SHP77 treated with DMSO at 0.1 percent for 48 hours (cell line): ENCODE data around the gene MRPS2.
"Not testable (repeated sequence)": the region's sequence is repeated elsewhere in the genome, so short reads cannot be mapped to it uniquely, and the experiment has no call there.

Experiments
- DNase-seq: peaks from one replicate; lab custom pipeline; 2025; lab: John Stamatoyannopoulos, UW

Gene MRPS2

GRCh38 chr9:135499326-135500070 lies 984 bp upstream of the MRPS2 start:
- no peak for DNase-seq

GRCh38 chr9:135500071-135500524 lies 384 bp upstream of the MRPS2 start:
- DNase-seq = no peak

GRCh38 chr9:135501261-135502167 lies 1.0 kb downstream of the MRPS2 start:
- no peak for DNase-seq

- DNase-seq = no peak
Measured at GRCh38 chr9:135502168-135502872, 1.8 kb downstream of the MRPS2 start.

- no peak for DNase-seq
Measured at GRCh38 chr9:135502873-135503321, 2.4 kb downstream of the MRPS2 start.

- no peak for DNase-seq
Measured at GRCh38 chr9:135503371-135504261, 3.1 kb downstream of the MRPS2 start.

- no peak for DNase-seq
Measured at GRCh38 chr9:135504262-135505243, 4.1 kb downstream of the MRPS2 start.

- no peak for DNase-seq
Measured at GRCh38 chr9:135505406-135506187, 5.1 kb downstream of the MRPS2 start.

GRCh38 chr9:135506327-135507103 lies 6.0 kb downstream of the MRPS2 start:
- DNase-seq = no peak

- DNase-seq = no peak
Measured at GRCh38 chr9:135507104-135508035, 6.9 kb downstream of the MRPS2 start.

- DNase-seq = no peak
Measured at GRCh38 chr9:135508211-135508820, 7.8 kb downstream of the MRPS2 start.

GRCh38 chr9:135509458-135509857 lies 9.0 kb downstream of the MRPS2 start:
- DNase-seq = no peak

- no peak for DNase-seq
Measured at GRCh38 chr9:135512241-135512603, 11.7 kb downstream of the MRPS2 start.

- DNase-seq = no peak
Measured at GRCh38 chr9:135512904-135513303, 12.4 kb downstream of the MRPS2 start.

GRCh38 chr9:135513351-135513846 lies 12.9 kb downstream of the MRPS2 start:
- no peak for DNase-seq

GRCh38 chr9:135513906-135514305 lies 13.4 kb downstream of the MRPS2 start:
- DNase-seq = not testable (repeated sequence)
